ENCODE measurements around the gene GATA2.

GRCh38 chr3:128429751-128430150 lies 63.2 kb downstream of the GATA2 start:
- TF ChIP-seq CTCF (IDR thresholded peaks at IDR 0.05) (no peak), EZH2 (IDR thresholded peaks at IDR 0.05; ENCODE audit: borderline replicate concordance, insufficient read depth, low read depth, low read length, poor library complexity, severe bottlenecking) (no peak)

Data from B cell (primary cell).